Islet precursor cell (in vitro differentiated cells): ENCODE data around the gene LUC7L3.
A peak's percentile ranks its signal among the peaks of the same experiment; 100 is the strongest.
"Not testable (repeated sequence)": the region's sequence is repeated elsewhere in the genome, so short reads cannot be mapped to it uniquely, and the experiment has no call there.

Experiments used
- DNase-seq: peaks from one replicate; pipeline ENCODE4 v3.0.0-alpha.2; 2018

Gene LUC7L3

DNA sequence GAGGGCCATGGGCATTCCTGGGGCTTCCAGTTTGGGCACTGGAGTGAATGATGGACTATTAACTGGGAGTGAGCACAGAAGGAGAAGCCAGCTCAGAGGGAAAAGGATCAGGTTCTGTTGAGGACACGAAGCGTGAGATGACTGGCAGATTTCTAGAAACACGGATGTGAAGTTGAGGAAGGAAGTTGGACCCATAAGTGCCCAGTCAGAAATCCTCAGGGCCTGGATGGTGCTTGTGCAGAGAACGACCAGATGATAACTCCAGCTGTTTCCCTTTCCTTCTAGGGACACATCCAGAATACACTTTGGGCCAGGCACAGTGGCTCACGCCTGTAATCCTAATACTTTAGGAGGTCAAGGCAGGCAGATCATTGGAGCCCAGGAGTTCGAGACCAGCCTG, 71.2 kb downstream of the LUC7L3 start:
- DNase-seq, result no peak

GRCh38 chr17:50792132-50792531, 72.7 kb downstream of the LUC7L3 start:
- DNase-seq, result no peak

DNA sequence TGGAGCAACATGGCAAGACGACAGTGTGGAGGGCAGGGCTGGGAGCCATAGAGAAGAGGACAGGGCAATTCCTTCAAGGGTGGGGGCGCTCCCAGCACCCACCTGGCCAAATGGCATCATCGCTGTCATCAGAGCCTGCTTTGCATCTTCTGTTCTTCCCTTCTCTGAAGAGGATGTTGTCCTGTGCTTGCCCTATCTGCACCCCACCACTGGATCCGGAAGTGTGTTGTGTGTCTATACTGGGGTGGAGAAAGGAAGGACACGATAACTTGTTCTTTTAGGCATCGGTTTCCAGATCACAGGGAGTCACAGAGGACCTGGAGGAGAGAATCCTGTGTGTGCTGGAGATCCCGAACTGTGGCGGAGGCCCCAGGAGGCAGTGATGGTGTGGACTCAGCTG, 73.6 kb downstream of the LUC7L3 start:
- no peak for DNase-seq

DNA sequence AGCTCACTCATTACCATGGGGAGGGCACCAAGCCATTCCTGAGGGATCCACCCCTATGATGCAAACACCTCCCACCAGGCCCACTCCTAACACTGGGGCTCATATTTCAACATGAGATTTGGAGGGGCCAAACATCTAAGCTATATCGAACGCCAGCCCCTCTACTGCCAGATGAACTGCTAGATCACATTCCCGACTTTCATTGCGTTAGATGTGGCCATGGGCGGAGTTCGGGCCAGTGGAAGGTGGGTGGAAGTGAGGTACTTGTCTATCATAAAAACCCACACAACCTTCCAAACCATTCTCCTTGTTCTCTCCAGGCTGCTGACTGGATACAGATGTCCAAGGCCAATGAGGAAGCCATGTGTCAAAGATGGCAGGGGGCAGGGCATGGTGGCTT, 75.0 kb downstream of the LUC7L3 start:
- no peak for DNase-seq

DNA sequence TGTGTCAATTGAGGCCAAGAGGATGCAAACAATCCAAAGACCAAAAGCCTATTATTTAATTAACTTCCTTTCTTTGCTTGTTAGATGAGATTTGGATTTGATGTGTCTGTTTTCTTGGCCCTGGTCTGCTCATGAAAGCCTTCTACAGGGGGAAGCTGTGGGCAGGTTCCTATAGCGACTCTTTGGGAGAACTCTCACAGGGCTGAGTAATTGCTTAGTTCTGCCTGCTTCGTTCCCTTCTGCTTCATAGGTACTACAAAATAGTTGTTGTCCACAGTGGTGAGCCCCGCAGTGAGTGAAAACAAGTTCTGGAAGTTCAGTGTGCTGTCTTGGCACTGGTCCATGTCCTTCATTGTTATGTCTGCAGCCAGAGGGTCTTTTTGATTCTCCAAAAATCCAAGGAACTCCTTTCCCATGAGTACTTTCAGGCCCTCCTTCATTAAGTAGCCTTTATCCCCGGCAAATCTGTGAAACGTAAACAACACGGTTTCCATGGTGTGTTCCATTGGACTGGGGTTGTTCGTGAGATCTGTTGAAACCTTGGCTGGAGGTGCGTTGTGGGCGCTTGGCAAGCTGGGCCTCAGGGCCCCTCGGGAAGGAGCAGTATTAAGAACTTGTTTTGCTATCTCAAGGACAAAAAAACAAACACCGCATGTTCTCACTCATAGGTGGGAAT, 77.9 kb downstream of the LUC7L3 start:
- DNase-seq, result no peak

DNA sequence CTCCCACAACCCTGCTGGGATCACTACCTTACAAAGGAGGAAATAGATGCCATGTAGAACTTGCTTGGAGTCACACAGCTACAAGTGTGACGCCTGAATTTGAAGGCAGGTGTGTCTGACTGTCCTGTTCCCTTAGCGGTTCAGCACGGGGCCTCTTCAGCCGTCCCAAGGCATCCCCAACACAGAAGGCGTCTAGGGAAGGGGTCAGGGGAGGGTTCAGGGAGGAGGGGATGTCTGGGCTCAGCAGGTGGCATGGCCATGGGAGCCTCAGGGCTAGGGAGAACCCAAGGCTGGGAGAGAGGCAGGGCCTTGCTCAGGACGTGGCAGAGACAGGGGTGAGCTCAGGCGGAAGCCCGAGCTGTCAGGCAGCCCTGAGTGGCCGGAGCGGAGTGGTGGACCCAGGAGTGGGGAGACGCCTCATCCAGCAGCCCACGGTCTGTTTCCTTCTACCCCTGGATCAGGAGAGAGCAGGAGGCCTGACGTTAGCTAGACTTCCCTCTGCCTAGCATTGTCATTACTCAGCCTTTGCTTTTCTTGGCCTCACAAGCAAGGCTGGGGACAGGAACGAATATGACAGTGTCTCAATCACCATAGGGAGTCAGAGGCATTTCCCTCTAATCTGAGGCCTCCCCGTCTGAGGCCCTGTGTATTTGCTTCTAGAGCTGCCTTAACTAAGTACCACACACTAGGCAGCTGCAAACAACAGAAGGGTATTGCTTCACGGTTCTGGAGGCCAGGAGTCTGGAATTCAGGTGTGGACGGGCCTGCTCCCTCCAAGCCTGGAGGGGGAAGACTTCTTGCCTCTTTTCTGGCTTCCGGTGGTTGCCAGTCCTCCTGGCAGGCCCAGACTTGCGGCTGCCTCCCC, 79.3 kb downstream of the LUC7L3 start:
- DNase-seq, result peak; percentile 83

GRCh38 chr17:50799582-50799981, 80.2 kb downstream of the LUC7L3 start:
- no peak for DNase-seq

DNA sequence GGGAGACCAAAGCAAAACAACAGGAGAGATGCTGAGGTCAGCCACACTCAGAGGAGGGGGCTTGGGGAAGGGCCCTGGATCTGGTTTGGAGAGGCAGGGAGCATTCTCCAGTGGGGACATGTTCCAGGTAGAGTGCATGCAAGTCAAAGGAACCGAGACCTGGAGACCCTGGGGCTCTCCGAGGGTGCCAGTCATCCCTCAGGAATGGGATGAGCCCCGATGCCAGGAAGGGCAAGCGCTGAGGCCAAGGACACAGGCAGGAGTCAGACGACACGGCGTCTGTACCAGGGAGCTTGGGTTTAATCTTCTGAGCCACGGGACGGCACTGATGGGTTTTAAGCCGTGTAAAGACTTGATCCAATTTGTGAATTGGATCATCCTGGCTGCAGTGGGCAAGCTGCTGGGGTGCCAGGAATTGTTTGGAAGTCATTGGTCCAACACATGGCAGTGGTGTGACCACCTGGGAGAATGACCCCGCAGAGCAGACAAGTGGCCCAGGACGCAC, 80.8 kb downstream of the LUC7L3 start:
- DNase-seq, result no peak

DNA sequence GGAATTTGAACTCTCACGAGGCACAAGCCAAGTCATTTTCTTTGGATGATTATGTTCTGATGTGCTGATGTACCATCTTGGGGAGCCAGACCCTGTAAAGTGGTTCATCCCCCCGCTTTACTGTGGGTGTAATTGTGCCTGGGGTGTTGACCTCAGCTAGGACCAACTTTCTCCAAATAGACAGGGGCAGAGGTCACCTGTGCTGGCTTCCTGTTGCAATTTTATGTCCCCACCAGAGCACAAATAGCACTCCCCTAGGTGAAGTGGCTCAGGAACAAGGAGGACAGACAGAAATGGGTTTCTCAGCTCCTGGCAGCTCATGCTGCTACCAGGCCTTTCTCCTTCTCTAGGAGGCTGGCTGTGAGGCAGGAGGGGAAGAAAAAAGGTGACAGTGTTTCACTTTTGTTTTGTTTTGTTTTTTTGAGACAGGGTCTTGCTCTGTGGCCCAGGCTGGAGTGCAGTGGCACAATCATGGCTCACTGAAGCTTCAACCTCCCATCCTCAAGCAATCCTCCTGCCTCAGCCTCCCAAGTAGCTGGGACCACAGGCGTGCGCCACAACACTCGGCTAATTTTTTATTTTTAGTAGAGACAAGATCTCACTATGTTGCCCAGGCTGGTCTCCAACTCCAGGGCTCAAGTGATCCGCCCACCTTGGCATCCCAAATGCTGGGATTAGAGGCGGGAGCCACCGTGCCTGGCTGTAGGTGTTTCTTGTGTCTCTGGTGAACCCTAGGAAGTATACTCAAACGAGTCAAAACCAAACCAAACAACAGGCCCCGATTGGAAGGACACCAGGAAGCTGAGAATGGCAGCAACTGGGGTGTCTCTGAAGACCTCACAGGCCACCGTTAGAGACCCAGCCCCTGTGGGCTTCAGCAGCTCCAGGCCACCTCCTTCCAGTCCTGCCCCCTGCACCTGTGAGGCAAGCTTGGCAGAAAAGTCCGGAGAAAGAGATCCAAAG, 83.5 kb downstream of the LUC7L3 start:
- no peak for DNase-seq

DNA sequence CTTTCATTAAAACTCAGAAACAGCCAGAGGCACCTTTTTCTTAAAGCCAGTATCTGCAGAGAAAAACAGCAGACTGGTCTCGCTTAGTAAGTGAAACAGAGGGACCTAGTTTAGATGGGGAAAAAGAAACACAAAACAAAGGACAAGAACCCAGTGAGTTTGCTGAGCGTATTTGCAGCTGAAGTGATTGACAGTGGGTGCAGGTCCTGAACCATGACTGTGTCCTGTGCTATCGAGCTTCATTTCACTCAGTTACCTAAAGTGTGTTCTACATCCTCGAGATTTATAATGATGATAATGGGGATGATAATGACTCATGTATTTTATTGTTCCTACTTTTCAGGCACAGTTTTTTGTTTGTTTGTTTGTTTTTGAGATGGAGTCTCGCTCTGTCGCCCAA, 84.3 kb downstream of the LUC7L3 start:
- DNase-seq, result no peak

- not testable (repeated sequence) for DNase-seq
These were observed 85.5 kb downstream of the LUC7L3 start for GRCh38 chr17:50804749-50805475.

- no peak for DNase-seq
These were observed 86.1 kb downstream of the LUC7L3 start for GRCh38 chr17:50805486-50805885.
